Neural progenitor cell (in vitro differentiated cells): Measurements from ENCODE around the gene GADD45GIP1. TPM values are rescaled to one million over a fixed set of nuclear protein-coding genes. Genes with fewer than 3 reads are reported as not detected.
A peak's percentile ranks its signal among the peaks of the same experiment; 100 is the strongest.

Experiments
- DNase-seq: peaks from one replicate; pipeline ENCODE4 v3.0.0-alpha.2; 2016; ENCODE audit warnings: low spot score
- H2AFZ ChIP-seq: fragments of 200-600 bp; sonication (generic); replicated peaks from 2 replicates; pipeline ENCODE4 v1.6.1; 2016; ENCODE audit warnings: antibody characterized with exemption
- H3F3A ChIP-seq: fragments of 200-600 bp; sonication (generic); 2 replicates; pipeline ENCODE4 v1.6.1; 2016; ENCODE audit warnings: antibody characterized with exemption, low read depth
- H3K27ac ChIP-seq: fragments of 200-600 bp; sonication (generic); 2 replicates; pipeline ENCODE4 v1.5.1; 2016; ENCODE audit warnings: mild to moderate bottlenecking
- H3K27me3 ChIP-seq: fragments of 200-600 bp; sonication (generic); 2 replicates; pipeline ENCODE4 v1.6.1; 2016; ENCODE audit warnings: mild to moderate bottlenecking, moderate library complexity
- H3K36me3 ChIP-seq: fragments of 200-600 bp; sonication (generic); 2 replicates; pipeline ENCODE4 v1.5.1; 2016
- H3K4me1 ChIP-seq: fragments of 200-600 bp; sonication (generic); 2 replicates; pipeline ENCODE4 v1.6.1; 2016; ENCODE audit warnings: mixed run types
- H3K4me2 ChIP-seq: fragments of 200-600 bp; sonication (generic); 2 replicates; pipeline ENCODE4 v1.6.1; 2016
- H3K4me3 ChIP-seq: fragments of 200-600 bp; sonication (generic); 2 replicates; pipeline ENCODE4 v1.5.1; 2016
- H3K79me2 ChIP-seq: fragments of 200-600 bp; sonication (generic); 2 replicates; pipeline ENCODE4 v1.6.1; 2016; ENCODE audit warnings: low read depth
- H3K9ac ChIP-seq: fragments of 200-600 bp; sonication (generic); 2 replicates; pipeline ENCODE4 v1.6.1; 2016
- H3K9me3 ChIP-seq: fragments of 200-600 bp; sonication (generic); 2 replicates; pipeline ENCODE4 v1.5.1; 2016; ENCODE audit warnings: low read depth
- H4K20me1 ChIP-seq: fragments of 200-600 bp; sonication (generic); 2 replicates; pipeline ENCODE4 v1.6.1; 2016; ENCODE audit warnings: low read depth
- H3K27ac Mint-ChIP-seq: 3 replicates; pipeline ENCODE4 v1.8.0; 2021; ENCODE audit warnings: mixed read lengths
- H3K27me3 Mint-ChIP-seq: 2 replicates; pipeline ENCODE4 v1.8.0; 2022; ENCODE audit warnings: low read depth, mild to moderate bottlenecking, inconsistent platforms, moderate library complexity, mixed read lengths; ENCODE audit not compliant: insufficient read depth
- H3K36me3 Mint-ChIP-seq: 3 replicates; pipeline ENCODE4 v1.8.0; 2021; ENCODE audit warnings: mixed read lengths
- H3K4me1 Mint-ChIP-seq: 3 replicates; pipeline ENCODE4 v1.8.0; 2021; ENCODE audit warnings: mixed read lengths
- H3K4me3 Mint-ChIP-seq: 3 replicates; pipeline ENCODE4 v1.8.0; 2021; ENCODE audit warnings: mild to moderate bottlenecking, moderate library complexity, mixed read lengths
- H3K9me3 Mint-ChIP-seq: 3 replicates; pipeline ENCODE4 v1.8.0; 2020; ENCODE audit warnings: mixed read lengths
- EZH2 ChIP-seq: fragments of 200-600 bp; sonication (generic); IDR thresholded peaks from 2 replicates; pipeline ENCODE4 v1.6.1; 2017; ENCODE audit warnings: antibody characterized with exemption, mild to moderate bottlenecking, moderate library complexity
- EZH2phosphoT487 ChIP-seq: fragments of 200-600 bp; sonication (generic); IDR thresholded peaks from 2 replicates; pipeline ENCODE4 v1.6.1; 2017; ENCODE audit warnings: antibody characterized with exemption
- total RNA-seq: library from RNA; depleted of rRNA; stranded (reverse); fragments of >200 nt; gene quantifications from 2 replicates; pipeline ENCODE4 v1.2.3, GENCODE V29; 2015; ENCODE audit warnings: low replicate concordance
- TF ChIP-seq, protein P1 (sequence below): fragments of 200-600 bp; sonication (generic); IDR thresholded peaks from 2 replicates; pipeline ENCODE4 v1.5.1; 2017; ENCODE audit warnings: antibody characterized with exemption, mild to moderate bottlenecking

The GADD45GIP1 gene
- total RNA-seq, 1 donor from 2014 or later, result 17.1 TPM

DNA sequence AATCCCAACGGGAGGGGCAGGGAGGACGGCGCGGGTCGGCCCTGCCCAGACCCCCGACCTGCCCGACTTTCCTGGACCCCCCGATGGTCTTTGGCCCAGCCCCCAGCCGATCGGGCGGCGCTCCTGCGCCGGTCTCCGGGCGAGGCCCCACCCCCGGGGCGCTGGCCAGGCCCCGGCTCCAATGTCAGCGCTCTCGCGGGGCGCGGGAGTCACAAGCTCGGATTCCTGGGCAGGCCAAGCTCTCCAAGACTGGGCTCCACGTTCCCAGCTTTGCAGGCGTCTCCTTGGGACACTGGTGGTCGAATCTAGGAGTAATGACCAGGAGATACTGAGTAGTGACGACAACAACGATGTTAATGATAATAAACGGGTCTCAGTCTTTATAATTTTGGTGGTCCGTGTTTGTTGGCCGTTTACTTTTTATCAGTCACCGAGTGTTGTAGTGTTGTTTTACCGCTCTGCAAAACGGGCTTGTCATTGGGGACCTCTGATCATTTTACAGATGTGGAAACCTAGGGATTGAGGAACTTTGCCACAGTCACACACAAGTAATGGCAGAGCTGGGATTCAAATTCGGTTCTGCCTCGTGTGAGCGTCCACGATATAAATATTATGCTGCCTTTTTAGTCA is 10.8 kb downstream of the GADD45GIP1 start:
- H2AFZ ChIP-seq, result no peak overlapping the region
- H3K36me3 ChIP-seq, result no peaks in the 10 kb centered on the region
- peaks cover 34% of the 10 kb centered on the region for H3K36me3 Mint-ChIP-seq

DNA sequence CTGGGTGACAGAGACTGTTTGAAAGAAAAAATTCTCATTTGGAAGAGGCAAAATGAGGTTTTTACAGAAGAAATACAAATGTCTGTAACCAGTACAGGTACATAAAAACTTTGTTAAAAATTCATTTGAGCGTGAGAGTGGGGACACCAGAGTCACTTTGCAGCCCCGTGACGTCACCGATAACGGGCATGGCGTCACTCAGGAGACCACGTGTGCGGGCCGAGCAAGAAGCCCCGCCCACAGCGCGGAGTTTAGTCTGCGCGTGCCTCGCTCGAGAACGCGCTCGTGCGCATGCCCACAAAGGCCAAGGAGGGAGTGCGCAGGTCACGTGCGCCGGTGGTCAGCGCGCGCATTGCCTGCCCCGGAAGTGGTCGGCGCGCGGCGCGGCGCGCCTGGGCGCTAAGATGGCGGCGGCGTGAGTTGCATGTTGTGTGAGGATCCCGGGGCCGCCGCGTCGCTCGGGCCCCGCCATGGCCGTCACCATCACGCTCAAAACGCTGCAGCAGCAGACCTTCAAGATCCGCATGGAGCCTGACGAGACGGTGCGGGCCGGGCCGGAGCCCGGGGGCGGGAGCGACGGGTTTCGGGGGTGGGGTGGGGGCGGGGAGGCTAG is 11.4 kb downstream of the GADD45GIP1 start, which contains the start of gene RAD23A:
RAD23A (plus strand) TSS at position 384 of the 613 bp plus-strand sequence; CDS start at position 471, 87 bp downstream.
- TF ChIP-seq EZH2phosphoT487, result no peak
- TF ChIP-seq EZH2, result no peak
- TF ChIP-seq, protein P1, sequence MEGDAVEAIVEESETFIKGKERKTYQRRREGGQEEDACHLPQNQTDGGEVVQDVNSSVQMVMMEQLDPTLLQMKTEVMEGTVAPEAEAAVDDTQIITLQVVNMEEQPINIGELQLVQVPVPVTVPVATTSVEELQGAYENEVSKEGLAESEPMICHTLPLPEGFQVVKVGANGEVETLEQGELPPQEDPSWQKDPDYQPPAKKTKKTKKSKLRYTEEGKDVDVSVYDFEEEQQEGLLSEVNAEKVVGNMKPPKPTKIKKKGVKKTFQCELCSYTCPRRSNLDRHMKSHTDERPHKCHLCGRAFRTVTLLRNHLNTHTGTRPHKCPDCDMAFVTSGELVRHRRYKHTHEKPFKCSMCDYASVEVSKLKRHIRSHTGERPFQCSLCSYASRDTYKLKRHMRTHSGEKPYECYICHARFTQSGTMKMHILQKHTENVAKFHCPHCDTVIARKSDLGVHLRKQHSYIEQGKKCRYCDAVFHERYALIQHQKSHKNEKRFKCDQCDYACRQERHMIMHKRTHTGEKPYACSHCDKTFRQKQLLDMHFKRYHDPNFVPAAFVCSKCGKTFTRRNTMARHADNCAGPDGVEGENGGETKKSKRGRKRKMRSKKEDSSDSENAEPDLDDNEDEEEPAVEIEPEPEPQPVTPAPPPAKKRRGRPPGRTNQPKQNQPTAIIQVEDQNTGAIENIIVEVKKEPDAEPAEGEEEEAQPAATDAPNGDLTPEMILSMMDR, result no peak
- peaks cover 22% of the 10 kb centered on the region for H3K4me1 Mint-ChIP-seq
- peak within 1 kb of the TSS; percentile 91 for H3K9ac ChIP-seq
- peaks cover 25% of the 10 kb centered on the region for H3K27me3 Mint-ChIP-seq
- H2AFZ ChIP-seq, result no peak within 1 kb of the TSS
- peak within 1 kb of the TSS; percentile 99 for H3K27ac ChIP-seq
- no peaks in the 10 kb centered on the region for H3K27me3 ChIP-seq
- peaks cover 63% of the 10 kb centered on the region for H3F3A ChIP-seq
- H3K36me3 Mint-ChIP-seq, result peaks cover 38% of the 10 kb centered on the region
- H3K4me2 ChIP-seq, result peak within 1 kb of the TSS; percentile 92
- peak; percentile 100 for DNase-seq
- H3K4me1 ChIP-seq, result peaks cover 4% of the 10 kb centered on the region
- H3K79me2 ChIP-seq, result peaks cover 37% of the 10 kb centered on the region
- H3K4me3 ChIP-seq, result peak within 1 kb of the TSS; percentile 85
- H3K4me3 Mint-ChIP-seq, result peak within 1 kb of the TSS; percentile 94
- no peaks in the 10 kb centered on the region for H3K9me3 ChIP-seq
- peaks cover 17% of the 10 kb centered on the region for H4K20me1 ChIP-seq
- peaks cover 2% of the 10 kb centered on the region for H3K36me3 ChIP-seq
- no peaks in the 10 kb centered on the region for H3K9me3 Mint-ChIP-seq
- H3K27ac Mint-ChIP-seq, result peak within 1 kb of the TSS; percentile 79

More for the DNA sequence above, 10.8 kb downstream of the GADD45GIP1 start:
- peak overlapping the region; percentile 91 for H3K9ac ChIP-seq
- H3K27ac ChIP-seq, result peak overlapping the region; percentile 99
- H3K27ac Mint-ChIP-seq, result peak overlapping the region; percentile 50
- TF ChIP-seq, protein P1, result no peak
- TF ChIP-seq EZH2phosphoT487, result no peak
- peak overlapping the region; percentile 85 for H3K4me3 ChIP-seq
- H3K79me2 ChIP-seq, result peaks cover 31% of the 10 kb centered on the region
- H3K4me1 ChIP-seq, result peaks cover 4% of the 10 kb centered on the region
- H3K9me3 ChIP-seq, result no peaks in the 10 kb centered on the region
- H4K20me1 ChIP-seq, result peaks cover 15% of the 10 kb centered on the region
- H3K27me3 ChIP-seq, result no peaks in the 10 kb centered on the region
- H3K27me3 Mint-ChIP-seq, result peaks cover 23% of the 10 kb centered on the region
- H3F3A ChIP-seq, result peaks cover 61% of the 10 kb centered on the region
- H3K9me3 Mint-ChIP-seq, result no peaks in the 10 kb centered on the region
- peak; percentile 94 for DNase-seq
- peaks cover 18% of the 10 kb centered on the region for H3K4me1 Mint-ChIP-seq
- peak overlapping the region; percentile 94 for H3K4me3 Mint-ChIP-seq
- H3K4me2 ChIP-seq, result peak overlapping the region; percentile 92

DNA sequence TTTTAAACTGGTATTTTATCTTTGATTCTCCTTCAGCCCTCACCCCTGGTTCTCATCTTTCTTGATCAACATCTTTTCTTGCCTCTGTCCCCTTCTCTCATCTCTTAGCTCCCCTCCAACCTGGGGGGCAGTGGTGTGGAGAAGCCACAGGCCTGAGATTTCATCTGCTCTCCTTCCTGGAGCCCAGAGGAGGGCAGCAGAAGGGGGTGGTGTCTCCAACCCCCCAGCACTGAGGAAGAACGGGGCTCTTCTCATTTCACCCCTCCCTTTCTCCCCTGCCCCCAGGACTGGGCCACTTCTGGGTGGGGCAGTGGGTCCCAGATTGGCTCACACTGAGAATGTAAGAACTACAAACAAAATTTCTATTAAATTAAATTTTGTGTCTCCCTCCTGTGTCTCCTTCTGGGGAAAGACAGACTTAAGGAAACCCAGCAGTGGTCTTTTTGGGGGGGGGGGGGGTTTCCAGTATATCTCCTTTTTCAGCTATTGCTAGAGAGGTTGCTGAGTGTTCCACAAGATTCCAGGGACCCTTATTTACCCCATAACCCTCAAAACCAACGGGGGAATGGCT is 12.8 kb downstream of the GADD45GIP1 start:
- H3K9ac ChIP-seq, result no peak overlapping the region
- no peak overlapping the region for H3K27ac Mint-ChIP-seq
- H3F3A ChIP-seq, result peaks cover 77% of the 10 kb centered on the region
- no peak overlapping the region for H3K4me2 ChIP-seq
- H3K79me2 ChIP-seq, result peaks cover 51% of the 10 kb centered on the region
- H2AFZ ChIP-seq, result no peak overlapping the region
- peak overlapping the region; percentile 64 for H3K4me3 Mint-ChIP-seq
- no peak for DNase-seq
- H3K4me1 Mint-ChIP-seq, result peaks cover 36% of the 10 kb centered on the region
- no peak overlapping the region for H3K27ac ChIP-seq
- H3K9me3 Mint-ChIP-seq, result no peaks in the 10 kb centered on the region
- H3K4me1 ChIP-seq, result peaks cover 15% of the 10 kb centered on the region
- H3K36me3 ChIP-seq, result peaks cover 10% of the 10 kb centered on the region
- no peak for TF ChIP-seq EZH2phosphoT487
- no peak for TF ChIP-seq EZH2
- TF ChIP-seq, protein P1, result no peak
- H3K4me3 ChIP-seq, result no peak overlapping the region
- no peaks in the 10 kb centered on the region for H3K9me3 ChIP-seq
- peaks cover 31% of the 10 kb centered on the region for H4K20me1 ChIP-seq
- H3K27me3 ChIP-seq, result no peaks in the 10 kb centered on the region
- H3K27me3 Mint-ChIP-seq, result peaks cover 23% of the 10 kb centered on the region
- peaks cover 45% of the 10 kb centered on the region for H3K36me3 Mint-ChIP-seq
